HG03378 (cell line): ENCODE results near the gene SLC22A3.
"Not testable (repeated sequence)": the region's sequence is repeated elsewhere in the genome, so short reads cannot be mapped to it uniquely, and the experiment has no call there.

Source experiments
- ATAC-seq: cut with Tn5 transposase; IDR thresholded peaks from one replicate; pipeline ENCODE4 v1.9.1; 2021; ENCODE audit warnings: mild to moderate bottlenecking, moderate library complexity; ENCODE audit not compliant: unreplicated experiment

Gene SLC22A3

GRCh38 chr6:160435935-160436334 is 87.8 kb downstream of the SLC22A3 start:
- ATAC-seq = no peak

GRCh38 chr6:160437154-160437553 is 89.0 kb downstream of the SLC22A3 start:
- ATAC-seq = no peak

- ATAC-seq = no peak
Observed at GRCh38 chr6:160437775-160438174, 89.6 kb downstream of the SLC22A3 start.

GRCh38 chr6:160438481-160438880 is 90.3 kb downstream of the SLC22A3 start:
- no peak for ATAC-seq

GRCh38 chr6:160439751-160440150 is 91.6 kb downstream of the SLC22A3 start:
- no peak for ATAC-seq

GRCh38 chr6:160442151-160442550 is 94.0 kb downstream of the SLC22A3 start:
- no peak for ATAC-seq

- ATAC-seq = no peak
Observed at GRCh38 chr6:160445130-160445529, 97.0 kb downstream of the SLC22A3 start.

GRCh38 chr6:160447350-160447749 is 99.2 kb downstream of the SLC22A3 start:
- ATAC-seq = no peak

GRCh38 chr6:160449787-160450186 is 101.6 kb downstream of the SLC22A3 start:
- ATAC-seq = not testable (repeated sequence)

- no peak for ATAC-seq
Observed at GRCh38 chr6:160450849-160451248, 102.7 kb downstream of the SLC22A3 start.

GRCh38 chr6:160454303-160454702 is 106.1 kb downstream of the SLC22A3 start:
- no peak for ATAC-seq

GRCh38 chr6:160455081-160455480 is 106.9 kb downstream of the SLC22A3 start:
- ATAC-seq = no peak

GRCh38 chr6:160455541-160456213 is 107.5 kb downstream of the SLC22A3 start:
- ATAC-seq = peak; percentile 67

GRCh38 chr6:160456214-160456546 is 108.0 kb downstream of the SLC22A3 start:
- no peak for ATAC-seq

- ATAC-seq = no peak
Observed at GRCh38 chr6:160457823-160458222, 109.6 kb downstream of the SLC22A3 start.

GRCh38 chr6:160461641-160462040 is 113.5 kb downstream of the SLC22A3 start:
- ATAC-seq = no peak

GRCh38 chr6:160462116-160462515 is 113.9 kb downstream of the SLC22A3 start:
- ATAC-seq = peak; percentile 19

- ATAC-seq = peak; percentile 99
Observed at GRCh38 chr6:160462551-160463109, 114.5 kb downstream of the SLC22A3 start.

GRCh38 chr6:160464744-160465143 is 116.6 kb downstream of the SLC22A3 start:
- ATAC-seq = no peak

- not testable (repeated sequence) for ATAC-seq
Observed at GRCh38 chr6:160467261-160467871, 119.2 kb downstream of the SLC22A3 start.

GRCh38 chr6:160469153-160469552 is 121.0 kb downstream of the SLC22A3 start:
- ATAC-seq = no peak

- not testable (repeated sequence) for ATAC-seq
Observed at GRCh38 chr6:160476056-160476455, 127.9 kb downstream of the SLC22A3 start.
